Cerebellar nuclear complex (tissue), 1 donor: ENCODE results near the gene VWA3B.
"Not testable (repeated sequence)": the region's sequence is repeated elsewhere in the genome, so short reads cannot be mapped to it uniquely, and the experiment has no call there.

ENCODE experiments used
- DNase-seq, 2 experiments: peaks; one replicate each; lab custom pipeline; 2025; lab: John Stamatoyannopoulos, UW

VWA3B gene

DNA sequence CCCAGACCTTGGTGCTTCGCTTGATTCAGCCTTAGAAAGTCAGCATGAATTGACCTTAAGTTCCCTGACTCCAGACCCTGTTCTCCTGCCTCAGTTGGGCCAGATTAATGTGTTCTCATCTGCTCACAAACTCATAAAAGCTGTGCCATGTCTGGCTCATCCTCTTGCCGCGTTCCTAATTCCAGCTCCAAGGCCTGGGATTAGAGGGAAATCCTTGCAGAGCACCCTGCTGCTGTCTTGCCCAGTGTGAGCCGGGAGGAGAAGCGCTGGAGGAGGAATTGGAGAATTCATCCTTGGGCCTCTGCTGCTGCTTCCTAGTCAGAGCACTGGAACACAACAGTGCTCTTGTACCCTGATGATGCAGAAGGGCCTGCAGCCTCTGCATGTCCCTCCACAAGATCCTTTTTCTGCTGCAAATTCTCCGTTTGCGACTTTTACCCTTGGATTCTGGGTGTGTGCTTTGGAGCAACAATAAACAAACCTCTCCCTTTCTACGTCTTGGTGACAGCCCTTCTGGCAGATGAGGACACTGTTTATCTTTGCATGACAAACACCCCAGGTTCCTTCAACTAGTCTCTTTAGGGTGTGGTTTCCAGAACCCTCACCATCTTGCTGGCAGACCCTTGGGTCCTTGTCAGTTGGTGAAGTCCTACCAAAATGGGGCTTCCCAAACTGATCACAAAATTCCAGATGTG is 212.4 kb downstream of the VWA3B start:
- DNase-seq, result no peak

DNA sequence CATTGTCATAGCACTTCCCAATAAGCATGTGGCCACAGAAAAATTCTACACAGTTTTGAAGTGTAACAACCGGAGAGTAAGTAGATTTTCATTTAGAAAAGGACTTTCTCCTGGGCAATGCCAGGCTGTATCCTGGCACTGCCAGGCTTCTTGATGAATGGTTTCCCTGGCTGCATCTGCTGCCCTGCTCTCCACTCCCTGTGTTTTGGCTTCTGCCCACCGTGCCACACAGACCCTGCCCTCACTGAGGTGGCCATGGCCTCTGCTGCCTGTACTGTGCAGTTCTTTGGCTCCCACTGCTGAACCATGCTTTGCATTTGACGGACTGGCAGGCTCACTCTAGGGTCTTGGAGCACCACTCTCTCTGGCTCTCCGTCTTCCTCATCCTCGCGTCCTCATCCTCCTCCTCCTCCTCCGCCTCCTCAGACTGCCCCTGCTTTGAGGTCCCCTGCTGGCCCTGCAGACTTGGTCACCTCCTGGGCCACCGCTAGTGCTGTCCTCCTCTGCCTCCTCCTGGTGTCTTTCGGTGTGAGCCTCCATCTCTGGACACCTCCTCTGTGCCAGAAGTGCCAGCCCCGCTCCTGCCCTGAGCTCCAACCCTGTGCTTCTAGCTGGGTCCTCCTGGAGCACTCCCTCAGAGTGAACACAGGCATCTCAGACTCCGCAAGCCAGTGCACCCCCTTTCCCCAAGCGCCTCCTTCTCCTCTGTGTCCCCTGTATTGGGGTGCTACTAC is 213.3 kb downstream of the VWA3B start:
- DNase-seq, result no peak

DNA sequence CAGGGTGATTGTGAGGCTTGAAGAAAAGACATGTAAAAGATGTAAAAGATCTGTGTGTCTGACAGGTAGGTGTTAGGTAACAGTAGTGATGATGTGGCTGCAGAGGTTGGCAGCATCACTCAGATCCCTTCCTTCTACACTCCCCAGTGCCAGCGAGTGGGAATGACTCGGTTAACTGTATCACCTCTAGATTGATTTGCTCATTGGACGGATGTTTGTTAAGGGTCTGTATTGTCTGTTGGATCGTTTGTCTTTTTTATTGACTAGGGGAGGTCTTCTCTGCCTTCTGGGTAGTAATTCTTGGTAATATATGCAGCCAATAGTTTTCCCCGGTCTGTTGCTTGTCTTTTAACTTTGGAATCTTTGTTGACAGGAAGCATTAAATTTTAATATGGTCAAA is 214.5 kb downstream of the VWA3B start:
- no peak for DNase-seq

DNA sequence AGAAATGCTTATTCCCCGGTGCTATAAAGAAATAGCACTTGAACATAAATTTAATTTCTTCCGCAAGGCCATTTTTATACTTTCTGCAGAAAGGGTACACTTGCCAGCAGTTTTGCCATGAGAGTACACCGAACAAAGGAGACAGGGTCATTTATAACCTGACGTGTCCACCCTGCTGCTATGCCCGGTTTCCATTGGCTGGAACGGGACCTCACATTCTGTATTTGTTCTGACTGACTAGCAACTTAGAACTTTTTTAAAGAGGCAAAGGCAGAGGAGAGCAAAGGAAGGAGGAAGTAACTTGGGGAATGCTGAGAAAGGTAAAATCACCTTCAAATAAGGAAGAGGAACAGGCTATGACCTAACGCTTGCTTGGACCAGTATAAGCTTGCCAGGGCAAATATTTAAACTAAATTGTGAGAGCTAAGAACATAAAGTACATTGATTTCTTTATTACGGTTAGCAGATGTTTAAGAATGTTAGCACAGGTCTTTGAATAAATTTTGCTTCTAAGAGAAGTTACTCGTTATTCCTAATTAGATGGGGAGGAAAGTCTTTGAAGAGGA is 220.2 kb downstream of the VWA3B start:
- DNase-seq, result not testable (repeated sequence)

DNA sequence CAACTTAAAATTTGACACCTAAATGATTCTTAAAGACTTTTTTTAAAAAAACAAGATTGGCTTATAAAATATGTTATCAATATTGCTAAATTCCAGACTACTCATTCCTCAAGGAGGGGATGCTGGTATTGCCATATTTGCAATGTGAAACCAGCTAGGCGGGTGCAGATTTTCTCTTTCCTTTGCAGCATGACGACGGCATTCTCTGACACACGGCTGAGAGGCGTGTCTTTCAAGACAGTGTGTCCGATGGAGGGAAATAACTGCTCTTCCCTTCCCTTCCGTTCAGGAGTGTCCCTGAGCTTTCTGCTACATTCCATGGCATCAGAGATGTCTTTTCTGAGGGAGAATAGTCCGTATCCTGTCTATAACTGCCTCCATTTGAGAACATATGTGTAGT is 221.1 kb downstream of the VWA3B start:
- no peak for DNase-seq

DNA sequence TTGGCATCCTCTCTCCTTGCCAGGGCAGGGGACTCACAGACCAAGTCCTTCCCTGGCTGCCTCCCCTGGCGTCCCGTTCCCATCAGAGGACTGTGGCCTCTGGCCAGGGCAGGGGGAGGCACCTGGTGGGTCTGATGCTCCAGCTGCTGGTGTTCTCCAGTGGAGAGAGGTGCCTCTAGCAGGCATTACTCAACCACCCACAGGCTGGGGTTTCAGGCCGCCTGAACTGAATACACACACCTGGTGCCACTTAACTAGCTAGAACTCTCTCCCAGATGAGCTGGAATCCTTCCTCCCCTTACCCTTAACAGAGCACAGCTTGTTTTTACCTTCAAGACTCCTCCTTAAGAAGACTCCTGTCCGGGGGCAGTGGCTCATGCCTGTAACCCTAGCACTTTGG is 221.6 kb downstream of the VWA3B start:
- DNase-seq, result no peak

DNA sequence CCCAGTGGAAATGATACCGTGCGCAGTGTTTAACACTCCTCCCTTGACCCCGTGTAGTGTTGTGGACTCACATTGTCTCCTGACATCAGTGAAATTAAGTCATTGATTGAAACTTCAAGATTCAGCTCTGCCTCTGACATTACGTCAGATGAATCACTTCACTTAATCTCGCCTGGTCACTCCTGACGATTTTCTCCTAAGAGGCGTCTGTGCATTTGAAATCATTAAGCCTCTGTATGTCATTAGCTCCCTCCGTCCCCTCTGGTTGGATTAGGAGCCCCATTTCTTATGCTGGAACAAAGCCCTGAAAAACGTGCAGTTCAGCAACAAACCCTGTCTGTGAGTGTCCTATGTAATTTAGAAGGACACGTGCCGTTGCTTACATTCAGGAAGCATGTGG is 222.6 kb downstream of the VWA3B start:
- DNase-seq, result no peak

DNA sequence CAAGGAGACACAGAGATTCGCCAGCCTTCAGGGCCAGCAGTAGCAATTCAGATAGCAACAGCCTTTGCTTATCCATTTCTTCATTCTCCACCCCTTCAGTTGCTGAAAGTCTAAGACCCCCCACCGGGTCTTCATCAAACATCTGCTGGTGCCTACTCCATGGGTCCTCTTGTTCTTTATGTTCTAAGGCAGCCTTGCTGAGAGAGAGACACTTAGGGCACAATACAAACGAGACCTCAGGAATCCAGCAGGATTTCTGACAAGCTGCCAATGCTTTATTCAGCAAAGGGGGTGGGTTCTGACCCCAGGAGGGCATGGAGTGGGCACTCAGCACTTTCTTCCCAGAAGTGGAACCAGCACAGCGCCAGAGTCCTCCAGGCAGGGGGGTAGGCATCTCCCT is 223.0 kb downstream of the VWA3B start:
- no peak for DNase-seq

DNA sequence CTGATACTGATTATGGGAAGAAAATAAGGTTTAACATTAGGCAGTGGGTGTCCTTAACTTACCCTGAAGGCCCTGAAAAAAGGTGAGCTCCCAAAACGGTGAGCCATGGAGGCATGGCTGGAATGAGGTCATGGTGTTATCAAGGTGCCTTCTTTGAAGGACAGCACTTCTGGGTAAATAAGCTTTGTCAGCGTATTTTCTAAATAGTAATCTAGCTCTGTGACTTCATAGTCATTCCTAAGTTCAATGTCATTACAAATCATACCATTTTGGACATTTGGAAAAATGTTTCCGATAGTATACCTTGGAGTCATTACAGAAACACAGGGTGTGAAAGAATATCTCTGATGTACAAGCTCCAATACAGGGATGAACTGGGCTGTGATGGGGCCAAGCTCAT is 224.1 kb downstream of the VWA3B start:
- no peak for DNase-seq

DNA sequence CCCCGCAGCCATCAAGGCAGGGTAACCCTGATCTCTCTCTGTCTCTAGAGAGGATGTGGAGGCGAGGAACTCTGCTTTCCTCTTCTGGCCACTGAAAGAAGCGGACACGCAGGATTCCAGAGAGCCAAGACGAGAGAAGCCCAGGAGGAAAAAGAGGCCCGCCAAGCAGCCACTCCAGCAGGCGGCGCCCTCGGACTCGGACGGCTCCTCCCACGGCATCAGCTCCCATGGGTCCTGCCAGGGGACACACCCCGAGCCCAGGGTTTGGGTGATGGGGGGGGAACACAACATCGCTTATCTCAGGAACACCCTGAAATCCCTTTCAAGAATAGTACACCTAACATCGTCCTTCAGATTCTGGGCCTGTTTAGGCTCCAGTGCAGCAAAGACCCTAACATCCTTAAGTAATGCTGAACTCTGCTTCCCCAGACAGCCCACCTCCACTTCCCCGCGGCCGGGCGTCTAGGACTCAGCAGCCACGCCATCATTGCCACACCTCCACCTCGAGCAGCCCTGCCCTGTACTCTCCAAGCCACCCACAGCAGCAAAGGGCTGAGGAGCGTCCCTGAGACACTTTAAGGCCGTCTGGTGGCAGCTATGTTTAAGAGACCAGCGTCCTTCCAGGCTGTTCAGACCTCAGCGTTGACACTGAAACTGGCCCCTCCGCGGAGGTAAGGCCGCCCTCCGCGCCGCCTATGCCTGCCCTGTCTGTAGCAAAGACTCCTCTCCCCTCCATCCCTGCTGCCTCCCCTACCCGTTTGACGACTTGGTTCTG is 225.0 kb downstream of the VWA3B start:
- DNase-seq, result no peak

DNA sequence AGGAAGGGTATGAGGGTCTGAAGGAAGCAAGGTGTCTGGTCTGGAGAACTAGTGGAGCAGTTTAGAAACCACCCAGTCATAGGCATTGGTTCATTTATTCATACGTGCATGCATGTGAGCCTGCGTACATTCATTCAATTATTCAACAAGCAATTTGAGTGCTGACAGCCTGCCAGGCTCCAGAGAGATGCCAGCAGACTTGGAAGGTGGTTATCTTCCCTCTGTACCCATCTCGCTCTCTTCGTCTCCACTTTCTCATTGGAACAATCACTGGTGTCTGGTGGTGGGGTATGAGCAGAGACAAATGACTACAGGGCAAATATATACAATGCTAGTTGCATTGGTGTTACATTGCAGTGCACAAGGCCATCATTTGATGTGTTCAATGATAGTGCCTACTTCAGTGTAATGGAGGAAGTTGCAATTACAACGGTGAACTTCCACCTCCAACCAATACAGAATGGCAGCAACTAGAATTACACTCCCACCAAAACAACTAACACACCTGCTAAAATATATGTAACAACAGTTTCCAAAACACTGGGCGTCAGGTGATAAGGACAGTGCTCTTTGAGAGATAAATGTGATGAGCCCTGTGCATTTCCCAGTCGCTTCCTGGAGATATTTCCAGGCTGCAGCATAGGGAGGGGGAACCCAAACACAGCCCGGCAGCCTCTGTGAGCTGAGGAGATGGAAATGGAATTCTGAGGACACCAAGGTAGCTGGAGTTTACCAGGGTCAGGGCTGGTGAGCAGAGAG is 226.7 kb downstream of the VWA3B start:
- no peak for DNase-seq

DNA sequence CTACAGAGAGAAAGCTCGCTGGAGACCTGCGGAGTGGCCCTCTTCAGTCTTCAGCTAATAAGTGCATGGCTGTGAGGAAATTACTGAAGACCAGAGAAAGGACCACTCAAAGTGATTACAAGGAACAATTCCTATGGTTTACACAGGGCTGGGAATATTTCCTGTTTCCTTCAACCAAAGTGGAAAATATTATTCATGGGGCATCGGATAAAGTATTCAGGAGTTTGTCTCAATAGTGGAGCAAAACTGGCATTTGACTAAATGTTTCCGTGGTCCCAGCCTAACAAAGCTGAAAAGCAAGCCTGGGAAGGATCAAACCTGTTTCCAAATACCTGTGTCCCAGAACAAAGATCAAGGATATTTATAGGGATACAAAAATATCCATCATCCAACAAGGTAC is 227.3 kb downstream of the VWA3B start:
- no peak for DNase-seq

DNA sequence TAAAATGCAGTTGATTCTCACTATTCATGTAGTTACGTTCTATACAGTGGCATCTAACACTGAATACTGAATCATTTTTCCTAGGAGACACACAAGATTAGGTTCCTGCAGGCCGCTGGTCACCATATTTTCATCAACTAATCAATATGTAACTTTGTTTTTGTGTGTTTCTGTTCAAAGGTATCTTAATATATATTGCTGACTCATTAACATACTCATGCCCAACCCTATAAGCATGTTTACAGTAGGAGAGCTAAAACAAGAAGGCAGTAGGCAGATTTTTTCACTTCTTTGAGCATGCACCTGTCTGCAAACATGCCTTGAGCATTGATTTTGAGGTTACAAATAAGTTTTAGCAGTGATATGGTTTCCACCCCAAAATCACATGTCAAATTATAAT is 229.0 kb downstream of the VWA3B start:
- no peak for DNase-seq

DNA sequence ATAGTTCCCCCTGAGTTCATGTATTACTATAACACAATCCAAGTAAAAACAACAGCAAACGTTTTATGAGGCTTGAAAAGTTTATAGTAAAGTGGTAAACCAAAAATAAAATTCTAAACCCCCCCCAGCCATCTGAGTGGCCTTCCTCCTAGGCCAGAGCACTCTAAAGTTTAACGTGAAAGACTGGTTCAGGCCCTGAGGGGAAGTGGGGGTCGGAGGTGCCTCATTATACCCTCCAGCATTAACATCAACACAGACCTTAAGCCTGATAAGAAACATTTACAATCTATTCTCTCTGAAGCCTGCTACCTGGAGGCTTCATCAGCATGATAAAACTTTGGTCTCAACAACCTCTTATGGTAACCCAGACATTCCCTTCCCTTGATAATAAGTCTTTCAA is 230.2 kb downstream of the VWA3B start:
- DNase-seq, result no peak

DNA sequence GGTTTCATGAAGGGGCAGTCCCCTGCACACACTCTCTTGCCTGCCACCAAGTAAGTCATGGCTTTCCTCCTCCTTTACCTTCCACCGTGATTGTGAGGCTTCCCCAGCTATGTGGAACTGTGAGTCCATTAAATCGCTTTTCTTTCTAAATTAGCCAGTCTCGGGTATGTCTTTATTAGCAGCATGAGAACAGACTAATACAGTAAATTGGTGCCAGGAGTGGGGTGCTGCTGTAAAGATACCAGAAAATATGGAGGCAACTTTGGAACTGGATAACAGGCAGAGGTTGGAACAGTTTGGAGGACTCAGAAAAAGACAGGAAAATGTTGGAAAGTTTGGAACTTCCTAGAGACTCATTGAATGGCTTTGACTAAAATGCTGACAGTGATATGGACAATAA is 233.2 kb downstream of the VWA3B start:
- not testable (repeated sequence) for DNase-seq

DNA sequence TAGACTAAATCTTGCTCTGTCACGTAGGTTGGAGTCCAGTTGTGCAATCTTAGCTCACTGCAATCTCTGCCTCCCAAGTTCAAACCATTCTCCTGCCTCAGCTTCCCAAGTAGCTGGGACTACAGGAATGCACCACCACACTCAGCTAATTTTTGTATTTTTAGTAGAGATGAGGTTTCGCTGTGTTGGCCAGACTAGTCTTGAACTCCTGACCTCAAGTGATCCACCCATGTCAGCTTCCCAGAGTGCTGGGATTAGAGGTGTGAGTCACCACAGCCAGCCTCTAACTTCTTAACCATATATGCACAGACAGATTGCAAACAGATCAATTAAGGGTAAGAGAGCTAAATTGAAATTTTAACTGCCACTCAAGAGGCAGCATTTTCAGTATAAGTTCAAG is 237.2 kb downstream of the VWA3B start:
- DNase-seq, result no peak

DNA sequence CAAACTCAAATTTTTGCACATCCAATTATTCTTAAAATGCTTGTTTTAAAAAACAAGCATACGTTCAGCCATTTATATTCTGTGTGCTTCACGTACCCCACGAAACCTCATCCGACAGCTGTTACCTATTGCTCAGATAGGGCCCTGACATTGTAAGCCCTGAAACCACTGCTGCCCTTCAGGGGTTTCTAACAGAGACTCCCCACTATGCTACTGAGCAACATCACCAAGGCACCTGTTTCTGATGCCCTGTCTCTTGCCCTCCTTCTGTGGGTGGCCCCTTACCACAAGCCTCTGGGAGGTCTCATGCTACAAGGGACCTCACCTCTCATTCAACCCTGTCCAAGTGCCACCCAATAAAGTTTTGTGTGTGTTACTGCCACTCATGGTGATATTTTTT is 240.8 kb downstream of the VWA3B start:
- DNase-seq, result no peak

DNA sequence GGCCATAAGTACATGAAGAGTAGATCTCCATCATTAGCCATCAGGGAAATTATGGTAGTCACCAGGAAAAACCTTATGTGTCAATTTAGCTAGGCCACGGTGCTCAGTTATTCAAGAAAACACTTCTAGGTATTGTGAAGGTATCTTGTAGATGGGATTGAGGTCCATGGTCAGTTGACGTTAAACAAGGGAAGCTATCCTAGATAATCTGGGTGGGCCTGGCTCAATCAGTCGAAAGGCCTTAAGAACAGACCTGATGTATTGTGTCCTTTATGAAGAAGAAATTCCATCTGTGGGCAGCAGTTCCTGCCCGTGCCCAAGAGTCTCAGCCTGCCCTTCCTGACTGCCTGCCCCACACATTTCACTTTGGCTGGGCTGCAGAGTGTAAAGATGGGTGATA is 242.6 kb downstream of the VWA3B start:
- no peak for DNase-seq

DNA sequence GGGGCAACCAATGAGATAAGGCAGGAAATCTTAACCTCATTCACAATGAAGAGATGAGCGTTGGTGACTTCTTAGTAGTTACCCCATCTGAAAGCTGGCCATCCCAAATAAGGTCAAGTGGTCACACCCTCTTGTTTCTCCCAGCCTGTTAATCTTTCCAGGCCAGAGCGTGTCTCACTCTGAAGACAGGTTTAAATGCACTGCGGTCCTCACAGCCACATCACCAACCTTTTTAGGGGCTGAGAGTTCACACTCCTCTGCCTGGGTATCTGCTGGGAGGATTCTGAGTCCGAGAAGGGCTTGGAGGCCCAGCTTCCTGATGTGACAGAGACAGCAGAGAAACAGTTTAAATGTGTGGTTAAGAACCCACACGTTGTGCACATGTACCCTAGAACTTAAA is 246.0 kb downstream of the VWA3B start:
- DNase-seq, result no peak

DNA sequence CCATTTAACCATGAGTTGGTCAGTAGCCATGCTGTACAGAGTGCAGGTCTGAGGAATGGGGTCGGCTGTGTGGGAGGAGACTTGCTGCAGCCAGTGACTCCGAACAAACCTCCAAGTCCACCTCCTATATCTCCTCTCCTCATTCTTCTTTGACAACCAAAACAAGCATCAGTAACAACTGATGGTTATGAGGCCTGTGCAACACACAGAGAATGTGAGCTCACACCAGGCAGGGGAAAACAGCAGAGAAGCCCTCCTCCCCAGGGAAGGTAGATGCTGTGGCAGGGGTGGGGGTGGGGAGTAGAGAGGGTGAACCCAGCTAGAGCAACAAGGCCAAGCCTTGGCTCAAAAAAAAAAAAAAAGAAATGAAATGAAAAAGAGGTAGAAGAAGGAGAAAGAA is 247.0 kb downstream of the VWA3B start:
- no peak for DNase-seq

DNA sequence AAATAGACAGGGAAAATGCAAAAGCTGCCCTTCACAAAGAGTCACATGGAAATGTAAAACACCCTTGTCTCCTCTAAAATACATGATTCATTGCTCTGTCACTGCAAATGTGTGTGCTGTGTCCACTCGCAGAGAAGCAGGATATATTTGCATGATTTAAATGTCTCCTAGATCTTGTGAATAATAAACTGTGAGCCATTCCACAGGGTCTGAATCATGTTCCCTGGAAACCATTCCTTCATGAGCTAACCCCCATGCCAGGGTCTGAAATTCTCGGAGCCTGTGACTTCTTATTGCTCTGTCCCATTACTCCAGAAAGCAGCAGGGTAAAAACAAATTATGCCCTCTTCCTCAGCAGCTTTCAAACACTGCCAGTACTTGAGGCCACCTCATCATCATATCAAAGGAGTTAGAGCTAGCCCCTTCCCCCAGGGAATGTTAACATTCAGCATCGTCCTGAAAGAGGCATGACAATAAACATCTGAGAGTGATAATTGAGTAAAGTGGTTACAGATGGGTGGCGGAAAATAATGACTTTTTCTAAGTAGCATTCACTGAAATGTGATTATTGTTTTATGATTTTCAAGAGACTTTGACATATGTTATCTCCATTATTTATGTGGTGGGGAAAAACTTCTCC is 247.6 kb downstream of the VWA3B start:
- no peak for DNase-seq

DNA sequence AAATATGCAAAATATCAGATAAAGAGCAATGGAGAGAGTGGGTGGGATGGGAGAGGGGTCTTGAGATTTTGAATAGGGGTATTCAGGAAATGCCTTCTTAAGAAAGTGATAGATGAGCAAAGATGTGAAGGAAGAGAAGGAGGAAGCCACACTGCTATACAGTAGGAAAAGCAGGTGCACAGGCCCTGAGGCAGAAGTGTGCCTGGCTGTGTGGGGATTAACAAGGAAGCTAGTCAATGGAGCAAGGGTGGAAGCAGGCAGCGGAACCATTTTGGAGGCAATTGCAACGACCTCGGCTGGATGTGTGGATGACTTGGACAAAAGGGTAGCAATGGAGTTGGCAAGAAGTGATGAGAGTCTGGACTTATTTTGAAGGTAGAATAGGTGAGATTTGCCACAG is 248.3 kb downstream of the VWA3B start:
- no peak for DNase-seq
